Keratinocyte (primary cell): ENCODE data around the gene PHYH.

ENCODE experiments used
- EZH2 ChIP-seq: IDR thresholded peaks from one replicate; pipeline ENCODE4 v1.6.1; 2012; ENCODE audit warnings: inconsistent platforms, mild to moderate bottlenecking, low read length, moderate library complexity
- TF ChIP-seq, protein P1 (sequence below), 3 experiments: IDR thresholded peaks in 1 of 3; conservative IDR thresholded peaks in 1 of 3; optimal IDR thresholded peaks in 1 of 3; 2 replicates in 2 of 3; 3 replicates in 1 of 3; pipeline versions ENCODE3 to v1.5.1; 2011; ENCODE audit warnings: low read length in 3 of 3, mild to moderate bottlenecking in 3 of 3, moderate library complexity in 2 of 3, control low read depth in 1 of 3, inconsistent platforms in 1 of 3; ENCODE audit not compliant: insufficient read depth in 2 of 3; ENCODE audit errors: extremely low read depth in 1 of 3

DNA sequence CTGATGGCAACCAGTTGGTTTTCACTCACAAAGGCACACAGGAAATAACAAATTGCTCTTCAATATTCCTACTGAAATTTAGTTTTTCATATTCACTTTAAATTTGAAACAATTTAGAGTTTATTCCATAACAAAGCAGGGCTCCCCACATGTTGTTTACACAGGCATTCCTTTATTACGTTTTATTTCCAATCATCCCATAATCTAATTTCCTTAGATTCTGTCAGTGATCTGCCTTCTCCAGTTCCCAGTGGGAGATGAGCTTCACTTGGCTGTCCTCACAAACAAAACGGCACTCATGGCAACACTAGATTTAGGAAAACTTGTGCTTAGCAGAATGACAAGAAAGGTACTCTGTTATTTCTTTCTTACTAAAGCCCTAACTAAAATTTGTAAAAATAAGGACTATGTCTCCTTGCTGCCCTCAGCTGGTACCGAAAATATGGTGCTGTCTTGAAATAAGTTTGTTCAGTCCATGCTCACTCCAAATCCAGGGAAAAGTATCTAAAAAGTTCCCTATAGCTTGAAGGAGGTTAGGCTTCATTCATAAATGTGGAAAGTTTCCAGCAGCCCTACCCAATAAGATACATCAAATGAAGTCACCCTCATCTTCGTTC, 23.0 kb downstream of the PHYH start:
- TF ChIP-seq, protein P1, sequence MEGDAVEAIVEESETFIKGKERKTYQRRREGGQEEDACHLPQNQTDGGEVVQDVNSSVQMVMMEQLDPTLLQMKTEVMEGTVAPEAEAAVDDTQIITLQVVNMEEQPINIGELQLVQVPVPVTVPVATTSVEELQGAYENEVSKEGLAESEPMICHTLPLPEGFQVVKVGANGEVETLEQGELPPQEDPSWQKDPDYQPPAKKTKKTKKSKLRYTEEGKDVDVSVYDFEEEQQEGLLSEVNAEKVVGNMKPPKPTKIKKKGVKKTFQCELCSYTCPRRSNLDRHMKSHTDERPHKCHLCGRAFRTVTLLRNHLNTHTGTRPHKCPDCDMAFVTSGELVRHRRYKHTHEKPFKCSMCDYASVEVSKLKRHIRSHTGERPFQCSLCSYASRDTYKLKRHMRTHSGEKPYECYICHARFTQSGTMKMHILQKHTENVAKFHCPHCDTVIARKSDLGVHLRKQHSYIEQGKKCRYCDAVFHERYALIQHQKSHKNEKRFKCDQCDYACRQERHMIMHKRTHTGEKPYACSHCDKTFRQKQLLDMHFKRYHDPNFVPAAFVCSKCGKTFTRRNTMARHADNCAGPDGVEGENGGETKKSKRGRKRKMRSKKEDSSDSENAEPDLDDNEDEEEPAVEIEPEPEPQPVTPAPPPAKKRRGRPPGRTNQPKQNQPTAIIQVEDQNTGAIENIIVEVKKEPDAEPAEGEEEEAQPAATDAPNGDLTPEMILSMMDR (optimal IDR thresholded peaks at IDR 0.05 in 1 of 3, IDR thresholded peaks at IDR 0.05 in 1 of 3, conservative IDR thresholded peaks at IDR 0.05 in 1 of 3; ENCODE audit: extremely low read depth in 1 of 3, insufficient read depth in 2 of 3, low read length in 3 of 3), result no peak
- no peak for TF ChIP-seq EZH2
